GM18951 (cell line): Measurements from ENCODE around the gene E2F3.

ENCODE experiments used
- POLR2A ChIP-seq: IDR thresholded peaks from 4 replicates; pipeline ENCODE4 v1.6.1; 2011; ENCODE audit warnings: mild to moderate bottlenecking; ENCODE audit not compliant: insufficient read length, insufficient read depth; ENCODE audit errors: extremely low read depth
- in situ Hi-C: fragments of 300-500 bp; cut with MboI; formaldehyde crosslinking; loops from one replicate; pipeline ENCODE4 v1.12.0; 2022; ENCODE audit warnings: low sequenced_read_pairs, mixed read lengths, inconsistent platforms; ENCODE audit not compliant: unreplicated experiment

The E2F3 gene

DNA sequence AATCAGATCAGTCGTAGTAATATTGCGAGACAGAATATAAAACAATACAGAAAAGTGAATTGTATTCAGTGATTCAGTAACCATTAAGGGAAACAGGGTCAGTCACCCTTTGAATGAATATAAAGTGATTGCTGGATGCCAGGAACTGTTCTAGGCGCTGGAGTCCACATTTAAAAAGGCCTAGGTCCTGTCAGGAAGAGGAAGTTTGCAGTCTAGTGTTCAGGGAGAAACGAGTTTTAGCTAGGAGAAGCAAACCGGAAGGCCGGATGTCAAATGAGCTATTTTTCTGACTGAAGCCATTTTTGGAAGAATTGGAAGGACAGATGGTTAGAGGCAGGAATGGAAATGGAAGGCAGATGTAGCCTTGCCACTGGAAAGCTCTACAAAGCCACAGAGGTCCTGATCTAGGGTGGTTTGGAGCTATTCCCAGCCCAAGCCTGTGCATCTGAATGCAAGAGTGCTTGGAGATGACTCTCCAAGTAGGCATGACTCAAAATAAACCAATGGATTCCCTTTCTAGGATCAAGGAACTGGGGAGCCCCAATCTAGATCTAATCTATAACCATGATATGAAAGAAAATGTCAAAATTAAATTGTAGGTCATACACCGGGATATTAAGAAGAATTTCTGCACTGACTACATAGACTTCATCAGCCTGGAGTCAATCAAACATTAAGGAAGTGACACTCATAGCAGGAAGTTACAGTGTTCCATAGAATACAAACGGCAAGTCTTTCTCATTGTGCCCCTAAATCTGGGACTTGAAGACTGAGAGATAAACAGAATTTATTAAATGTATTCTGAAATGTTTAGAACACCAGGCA is 95.7 kb downstream of the E2F3 start:
- in situ Hi-C loops = no loop called here
- TF ChIP-seq POLR2A = no peak

DNA sequence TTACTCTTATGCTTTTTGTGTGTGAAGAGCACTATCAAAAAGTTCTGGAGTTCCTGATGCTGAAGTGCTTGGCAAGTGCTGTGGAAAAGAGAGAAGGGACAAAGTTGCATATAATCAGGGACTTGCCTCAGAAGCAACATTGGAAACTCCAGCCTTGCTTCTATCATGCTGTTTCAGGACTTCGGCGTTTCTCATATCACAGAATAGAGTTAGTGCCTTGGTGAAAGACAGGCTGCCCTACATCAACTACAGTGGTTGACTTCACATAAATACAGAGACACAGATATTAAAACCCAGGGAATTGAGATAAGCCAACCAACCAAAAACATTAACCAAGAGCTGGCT is 96.3 kb downstream of the E2F3 start:
- in situ Hi-C loops = no loop called here
- TF ChIP-seq POLR2A = no peak

DNA sequence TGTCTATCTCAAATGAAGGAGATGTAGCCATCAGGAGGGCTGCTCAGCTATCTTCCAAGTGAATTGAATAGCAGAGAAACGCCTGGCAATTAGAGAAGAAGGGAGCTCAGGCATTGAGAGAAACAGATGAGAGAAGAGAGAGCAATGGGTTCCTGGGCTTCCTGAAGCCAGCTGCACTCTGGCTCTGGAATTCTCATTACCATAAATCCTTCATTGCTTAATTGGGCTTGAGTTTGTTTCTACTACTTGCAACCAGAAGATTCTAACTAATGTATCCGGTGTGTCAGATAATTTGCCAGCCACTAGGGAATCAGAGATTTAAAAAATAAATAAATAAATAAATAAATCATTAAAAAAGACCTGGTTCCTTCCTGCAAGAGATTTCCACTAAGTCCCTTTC is 107.5 kb downstream of the E2F3 start:
- in situ Hi-C loops = no loop called here
- TF ChIP-seq POLR2A = no peak

DNA sequence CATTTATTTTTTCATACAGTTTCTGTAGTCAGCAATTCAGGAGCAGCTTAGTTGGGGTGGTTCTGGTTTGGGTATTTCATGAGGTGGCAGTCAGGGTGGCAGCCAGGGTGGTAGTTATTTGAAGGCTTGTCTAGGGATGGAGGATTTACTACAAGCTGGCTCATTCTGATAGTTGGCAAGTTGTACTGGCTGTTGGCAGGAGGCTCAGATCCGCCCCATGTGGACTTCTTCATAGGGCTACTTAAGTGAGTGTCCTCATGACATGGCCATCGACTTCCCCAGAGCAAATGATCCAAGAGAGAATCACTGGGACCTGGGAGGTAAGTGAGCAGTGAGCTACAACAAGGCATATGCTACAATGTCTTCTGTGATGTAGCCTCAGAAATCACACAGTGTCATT is 110.2 kb downstream of the E2F3 start:
- TF ChIP-seq POLR2A = no peak
- in situ Hi-C loops = no loop called here

DNA sequence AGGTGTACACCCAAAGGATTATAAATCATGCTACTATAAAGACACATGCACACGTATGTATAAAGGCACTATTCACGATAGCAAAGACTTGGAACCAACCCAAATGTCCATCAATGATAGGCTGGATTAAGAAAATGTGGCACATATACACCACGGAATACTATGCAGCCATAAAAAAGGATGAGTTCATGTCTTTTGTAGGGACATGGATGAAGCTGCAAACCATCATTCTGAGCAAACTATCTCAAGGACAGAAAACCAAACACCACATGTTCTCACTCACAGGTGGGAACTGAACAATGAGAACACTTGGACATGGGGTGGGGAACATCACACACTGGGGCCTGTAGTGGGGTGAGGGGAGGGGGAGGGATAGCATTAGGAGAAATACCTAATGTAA is 123.5 kb downstream of the E2F3 start:
- in situ Hi-C loops = loop anchor here (5.0 to 10.0 kb wide), 3 partner anchors 110 to 430 kb away; no protein-coding TSS in a partner anchor

DNA sequence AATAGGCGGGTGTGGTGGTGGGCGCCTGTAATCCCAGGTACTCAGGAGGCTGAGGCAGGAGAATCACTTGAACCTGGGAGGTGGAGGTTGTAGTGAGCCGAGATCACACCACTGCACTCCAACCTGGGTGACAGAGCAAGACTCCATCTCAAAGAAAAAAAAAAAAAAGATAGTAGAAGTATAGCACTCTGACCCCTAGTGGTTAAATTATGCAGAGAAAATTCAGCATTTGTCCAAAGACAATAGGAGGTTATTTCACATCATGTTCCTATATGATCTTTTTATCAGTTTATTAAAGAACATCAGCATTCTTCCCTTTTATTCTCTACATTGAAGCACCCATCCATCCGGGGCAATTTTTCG is 127.4 kb downstream of the E2F3 start:
- in situ Hi-C loops = loop anchor here (5.0 to 10.0 kb wide), 3 partner anchors 114 to 434 kb away; no protein-coding TSS in a partner anchor

DNA sequence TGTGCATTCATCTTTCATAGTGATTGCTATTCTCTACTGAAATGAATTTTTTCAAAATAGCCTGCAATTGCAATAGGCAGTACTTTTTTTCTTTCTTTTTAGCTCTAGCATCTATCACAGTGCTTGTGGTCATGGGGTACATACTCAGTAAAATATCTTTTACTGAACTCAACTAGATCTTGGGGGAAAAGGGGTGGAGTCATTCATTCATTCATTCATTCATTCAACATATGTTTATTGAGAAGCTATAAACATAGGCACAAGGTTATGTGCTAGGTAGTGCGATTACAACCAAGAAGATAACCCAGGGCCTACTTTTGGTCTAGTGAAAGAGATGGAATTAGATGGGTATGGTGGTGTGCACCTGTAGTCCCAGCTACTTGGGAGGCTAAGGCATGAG is 131.2 kb downstream of the E2F3 start:
- TF ChIP-seq POLR2A = no peak
- in situ Hi-C loops = no loop called here

DNA sequence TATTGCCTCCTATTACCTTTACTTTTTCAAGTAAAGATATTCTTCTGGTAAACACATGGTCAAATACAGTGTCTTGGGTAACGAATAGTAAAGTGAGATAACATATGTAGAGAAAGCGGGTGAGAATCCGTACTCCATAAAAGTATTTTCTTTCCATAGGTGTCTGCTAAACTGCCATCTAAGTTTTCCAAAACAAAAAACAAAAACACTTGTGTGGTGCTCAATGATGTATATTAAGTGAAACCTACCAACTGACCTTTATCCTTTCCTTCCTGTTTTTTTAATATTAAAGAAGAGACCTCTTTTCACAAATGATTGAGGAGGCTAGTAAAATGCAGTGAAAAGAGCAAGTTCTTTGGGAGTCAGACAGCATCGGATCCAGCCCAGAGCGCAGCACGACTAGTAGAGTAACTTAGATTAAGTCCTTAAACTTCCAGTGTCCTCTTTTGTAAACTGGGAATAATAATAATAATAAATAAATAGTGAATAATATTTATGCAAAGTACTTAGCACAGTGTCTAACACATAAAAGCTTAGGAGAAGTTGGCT is 132.1 kb downstream of the E2F3 start:
- in situ Hi-C loops = no loop called here
- no peak for TF ChIP-seq POLR2A

DNA sequence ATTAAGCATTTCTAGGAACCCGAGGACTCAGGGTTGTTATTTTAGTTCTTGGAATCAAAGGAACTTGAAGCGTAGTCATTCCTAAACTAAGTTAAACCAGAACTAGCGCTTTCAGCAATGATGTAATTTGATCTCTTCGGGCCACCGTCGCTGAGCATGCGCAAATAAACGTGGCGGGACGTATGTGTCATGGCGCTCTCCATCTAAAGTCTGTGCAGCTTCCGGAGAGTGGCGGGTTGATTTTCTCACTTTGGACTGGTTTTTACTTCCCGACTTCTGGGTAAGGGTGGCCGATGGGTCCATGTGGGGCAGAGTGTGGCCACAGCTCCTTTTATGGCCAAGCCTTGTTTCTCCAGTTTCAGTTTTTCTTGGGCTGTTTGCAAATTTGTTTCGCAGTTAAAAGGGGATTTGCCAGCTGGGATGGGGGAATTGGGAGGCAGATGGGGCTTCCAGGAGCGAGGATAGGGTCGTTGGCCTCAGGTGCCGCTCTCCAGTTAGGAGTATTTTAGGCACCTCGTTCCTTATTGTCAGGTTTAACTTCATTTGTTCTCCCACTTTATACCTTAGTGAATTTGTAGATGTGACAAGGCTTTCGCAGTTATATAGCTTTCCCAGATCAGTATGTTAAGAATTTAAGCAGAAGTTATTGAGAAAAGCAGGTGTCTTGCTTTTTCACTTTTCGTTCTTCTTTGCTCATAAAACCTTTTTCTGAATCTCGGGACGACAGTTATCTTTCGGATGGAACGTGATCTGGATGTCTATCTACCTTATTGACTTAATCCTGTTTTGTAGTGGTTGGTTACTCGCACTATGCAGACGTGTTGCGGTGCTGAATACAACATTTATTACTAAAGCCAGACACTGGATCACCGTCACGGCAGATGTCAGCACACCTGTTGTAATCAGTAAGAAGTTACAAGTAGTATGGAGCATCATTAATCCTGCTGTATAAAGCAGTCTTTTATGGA is 132.9 kb downstream of the E2F3 start, which contains the start of gene CDKAL1:
TSS of gene CDKAL1 (plus strand) at position 163 of the 968 bp plus-strand sequence. CDS start 11,894 bp downstream, outside the sequence.
- TF ChIP-seq POLR2A = peak; percentile 71
- in situ Hi-C loops = no loop called here

DNA sequence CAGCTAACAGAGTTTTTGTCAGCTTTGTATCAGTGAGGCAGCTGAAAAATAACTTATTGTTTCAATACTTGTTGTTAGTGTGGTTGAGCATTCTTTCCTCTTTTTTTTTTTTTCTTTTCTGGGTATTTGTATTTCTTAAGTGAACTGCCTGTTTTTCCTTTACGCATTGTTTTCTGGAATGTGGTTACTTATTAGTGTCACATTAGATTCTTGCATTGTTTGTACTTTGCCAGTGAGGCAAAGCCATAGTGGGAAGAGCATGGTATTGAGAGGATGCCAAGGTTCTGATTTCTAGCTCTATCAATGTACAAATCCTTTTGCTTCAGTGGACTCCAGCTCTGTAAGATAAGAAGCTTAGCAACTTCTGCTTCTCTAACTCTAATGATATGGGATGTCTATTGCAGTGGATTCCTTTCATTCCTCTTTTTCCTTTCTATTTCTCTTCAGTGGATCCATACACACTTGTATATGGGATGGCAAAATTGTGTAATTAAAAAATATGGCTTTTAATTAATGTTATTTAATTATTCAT is 136.5 kb downstream of the E2F3 start:
- TF ChIP-seq POLR2A = no peak
- in situ Hi-C loops = no loop called here

DNA sequence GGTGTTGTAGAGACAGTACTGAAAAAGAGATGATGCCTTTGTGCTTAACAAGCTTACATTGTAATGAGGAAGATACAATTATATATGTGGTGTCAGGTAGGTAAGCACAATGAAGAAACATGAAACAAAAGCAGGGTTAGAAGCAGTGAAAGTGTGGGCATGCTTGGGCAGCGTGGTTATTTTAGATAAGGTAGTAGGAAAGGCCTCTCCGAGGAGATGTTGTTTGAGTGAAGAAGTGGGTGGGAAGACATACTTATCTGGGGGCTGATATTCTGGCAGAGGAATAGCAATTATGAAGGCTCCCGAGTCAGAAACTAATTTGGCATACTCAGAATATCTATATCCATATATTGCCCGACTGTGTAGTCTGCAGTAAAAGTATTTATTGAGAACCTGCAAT is 137.2 kb downstream of the E2F3 start:
- in situ Hi-C loops = no loop called here
- no peak for TF ChIP-seq POLR2A

DNA sequence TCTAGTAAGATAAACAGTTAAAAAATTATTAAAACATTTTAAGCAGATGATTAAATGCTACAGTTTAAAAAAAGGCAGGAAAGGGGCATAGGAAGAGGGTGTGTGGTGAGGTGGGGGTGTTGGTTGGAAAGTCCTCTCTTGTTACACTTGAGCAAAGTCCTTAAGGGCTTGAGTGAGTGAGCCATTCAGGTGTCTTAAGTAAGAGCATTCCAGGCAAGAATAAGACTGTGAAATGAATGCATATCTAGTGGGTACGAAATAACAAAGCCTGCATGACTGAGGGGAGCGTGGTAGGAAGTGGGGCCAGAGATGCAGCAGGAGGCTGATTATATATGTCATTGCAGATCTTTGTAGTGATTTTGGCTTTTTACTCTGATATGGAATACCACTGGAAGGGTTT is 137.7 kb downstream of the E2F3 start:
- in situ Hi-C loops = no loop called here
- no peak for TF ChIP-seq POLR2A

DNA sequence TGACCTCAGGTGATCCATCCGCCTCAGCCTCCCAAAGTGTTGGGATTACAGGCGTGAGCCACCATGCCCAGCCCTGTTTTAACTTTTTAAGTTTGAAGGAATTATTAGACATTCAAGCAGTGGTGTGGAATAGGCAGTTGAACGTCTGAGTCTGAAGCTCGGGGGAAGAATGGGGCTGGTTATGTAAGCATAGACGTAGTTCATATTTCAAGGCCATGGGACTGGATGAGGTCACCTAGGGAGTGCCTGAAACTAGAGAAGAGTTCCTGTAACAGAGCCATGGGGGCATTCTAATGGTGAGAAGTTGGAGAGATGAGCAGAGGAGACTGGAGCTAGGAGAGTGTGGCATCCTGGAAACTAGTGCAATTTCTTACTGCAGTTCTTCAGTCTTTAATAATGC is 139.0 kb downstream of the E2F3 start:
- in situ Hi-C loops = no loop called here
- TF ChIP-seq POLR2A = no peak
